GM19467 (cell line): Measurements from ENCODE around the gene PRXL2B.
A peak's percentile ranks its signal among the peaks of the same experiment; 100 is the strongest.
"Not testable (repeated sequence)": the region's sequence is repeated elsewhere in the genome, so short reads cannot be mapped to it uniquely, and the experiment has no call there.

Experiments
- ATAC-seq: cut with Tn5 transposase; IDR thresholded peaks from one replicate; pipeline ENCODE4 v1.9.1; 2021; ENCODE audit warnings: mild to moderate bottlenecking, moderate library complexity; ENCODE audit not compliant: unreplicated experiment

The PRXL2B gene

GRCh38 chr1:2586154-2587070 is at the start of gene PRXL2B:
Gene PRXL2B, plus strand, starts transcription at chr1:2586777. Its CDS starts 109 bp downstream, at chr1:2586886.
- peak; percentile 69 for ATAC-seq

- ATAC-seq: no peak
Measured at GRCh38 chr1:2537784-2538115, 48.8 kb upstream of the PRXL2B start.

- no peak for ATAC-seq
Measured at GRCh38 chr1:2538376-2538775, 48.2 kb upstream of the PRXL2B start.

- ATAC-seq: no peak
Measured at GRCh38 chr1:2538872-2539271, 47.7 kb upstream of the PRXL2B start.

- ATAC-seq: no peak
Measured at GRCh38 chr1:2539312-2539907, 47.2 kb upstream of the PRXL2B start.

- ATAC-seq: no peak
Measured at GRCh38 chr1:2540816-2541492, 45.6 kb upstream of the PRXL2B start.

- ATAC-seq: no peak
Measured at GRCh38 chr1:2541619-2542245, 44.8 kb upstream of the PRXL2B start.

- no peak for ATAC-seq
Measured at GRCh38 chr1:2542246-2542915, 44.2 kb upstream of the PRXL2B start.

- ATAC-seq: no peak
Measured at GRCh38 chr1:2543543-2544092, 43.0 kb upstream of the PRXL2B start.

GRCh38 chr1:2544093-2544874 is 42.3 kb upstream of the PRXL2B start:
- no peak for ATAC-seq

GRCh38 chr1:2544875-2545640 is 41.5 kb upstream of the PRXL2B start:
- ATAC-seq: no peak

GRCh38 chr1:2545754-2546514 is 40.6 kb upstream of the PRXL2B start:
- peak; percentile 32 for ATAC-seq

GRCh38 chr1:2546515-2547209 is 39.9 kb upstream of the PRXL2B start:
- ATAC-seq: peak; percentile 27

GRCh38 chr1:2547210-2548067 is 39.1 kb upstream of the PRXL2B start:
- ATAC-seq: peak; percentile 0

GRCh38 chr1:2548068-2548589 is 38.4 kb upstream of the PRXL2B start:
- ATAC-seq: no peak

- ATAC-seq: not testable (repeated sequence)
Measured at GRCh38 chr1:2549367-2550029, 37.1 kb upstream of the PRXL2B start.
